GM12892 (cell line): Measurements from ENCODE around the gene GALNT18.

Experiments
- POLR2A ChIP-seq: IDR thresholded peaks from 2 replicates; pipeline ENCODE4 v1.6.1; 2011; ENCODE audit warnings: low read depth, low read length, control low read depth
- POLR2AphosphoS5 ChIP-seq: IDR thresholded peaks from 2 replicates; pipeline ENCODE4 v1.6.1; 2011; ENCODE audit warnings: low read depth, low read length, control low read depth
- TAF1 ChIP-seq: IDR thresholded peaks from 2 replicates; pipeline ENCODE4 v1.6.1; 2011; ENCODE audit warnings: low read depth, mild to moderate bottlenecking, control low read depth, low read length, borderline replicate concordance

DNA sequence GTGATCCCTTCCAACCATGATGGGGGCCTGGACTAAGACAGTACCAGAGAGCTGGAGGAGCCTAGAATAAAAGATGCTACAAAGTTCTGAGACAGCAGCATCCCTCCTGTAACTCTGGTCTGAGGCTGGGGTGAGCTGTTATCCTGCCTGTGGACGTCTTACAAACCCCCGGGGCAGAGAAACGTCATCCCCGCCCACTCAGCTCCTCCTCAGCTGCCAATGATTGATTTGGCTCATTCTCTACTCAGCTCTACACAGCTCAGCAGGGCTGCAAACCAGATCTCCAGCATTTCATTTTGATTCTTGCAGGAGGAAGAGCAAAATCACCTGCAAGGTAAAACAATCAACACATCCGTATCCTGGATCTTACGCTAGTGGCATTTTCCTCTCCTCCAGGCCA, 324.2 kb downstream of the GALNT18 start:
- TF ChIP-seq TAF1 = no peak
- no peak for TF ChIP-seq POLR2A
- TF ChIP-seq POLR2AphosphoS5 = no peak
